HCT116 (cell line): ENCODE data around the gene TNS3. TPM values are rescaled to one million over a fixed set of nuclear protein-coding genes. Genes with fewer than 3 reads are reported as not detected.

Source experiments
- ATAC-seq: fragments of 200-7000 bp; cut with Tn5 transposase; 2 replicates; pipeline ENCODE4 v1.9.1; 2020; ENCODE audit warnings: mild to moderate bottlenecking, moderate library complexity
- BruUV-seq: library from RNA; stranded (reverse); fragments of 400-500 nt; replicated peaks from 2 replicates; lab custom pipeline; 2021; lab: Mats Ljungman, UMichigan
- CTCF ChIA-PET: fragments of 300-600 bp; sonication (Branson Sonifier 250); formaldehyde crosslinking; loops from one replicate; lab custom pipeline; 2021; ENCODE audit warnings: antibody characterized with exemption; lab: Charles Lee
- POLR2A ChIA-PET: fragments of 300-600, 350-600 bp; sonication (Branson Sonifier 250); formaldehyde crosslinking; loops from one replicate; lab custom pipeline; 2021; ENCODE audit warnings: antibody characterized with exemption; lab: Charles Lee
- RAD21 ChIA-PET, 2 experiments: fragments of 300-600 bp; sonication (Branson Sonifier 250); formaldehyde crosslinking; loops; one replicate each; lab custom pipeline; 2023; ENCODE audit warnings: low total read pairs in 2 of 2; ENCODE audit not compliant: uncharacterized antibody in 2 of 2, unreplicated experiment in 2 of 2, low non-redundant PET in 1 of 2; lab: Charles Lee
- DNase-seq: peaks from one replicate; pipeline ENCODE4 v3.0.0-alpha.2; 2010; ENCODE audit warnings: low read depth, low spot score
- H2AFZ ChIP-seq: fragments of 200-600 bp; shearing (Covaris generic), sonication (generic); 2 replicates; pipeline ENCODE4 v1.6.1; 2017; ENCODE audit warnings: low read depth, mixed run types, mixed read lengths, antibody characterized with exemption, low read length; ENCODE audit not compliant: poor library complexity, severe bottlenecking
- H3K27ac ChIP-seq: 2 replicates; pipeline ENCODE4 v1.5.1; 2012; ENCODE audit warnings: low read depth, low read length
- H3K27me3 ChIP-seq: fragments of 200-600 bp; sonication (generic); 2 replicates; pipeline ENCODE4 v1.6.1; 2016; ENCODE audit warnings: mixed run types, low read length, mixed read lengths; ENCODE audit not compliant: insufficient read depth
- H3K36me3 ChIP-seq, 2 experiments: fragments of 200-500 bp in 1 of 2; fragments of 200-600 bp in 1 of 2; sonication (Bioruptor generic) in 1 of 2; sonication (generic) in 1 of 2; 2 replicates each; pipeline versions ENCODE4 v1.5.1 to v1.6.1; 2014 to 2016; ENCODE audit warnings: low read length in 2 of 2, inconsistent platforms in 1 of 2, mixed read lengths in 1 of 2, mixed run types in 1 of 2; ENCODE audit not compliant: insufficient read depth in 2 of 2, control insufficient read depth in 1 of 2
- H3K4me1 ChIP-seq, 2 experiments: fragments of 200-600 bp in 1 of 2; sonication (generic) in 1 of 2; 2 replicates each; pipeline versions ENCODE4 v1.5.1 to v1.6.1; 2012 to 2017; ENCODE audit warnings: low read length in 2 of 2, inconsistent platforms in 1 of 2, mild to moderate bottlenecking in 1 of 2, mixed read lengths in 1 of 2, mixed run types in 1 of 2, moderate library complexity in 1 of 2; ENCODE audit not compliant: insufficient read depth in 2 of 2, control insufficient read depth in 1 of 2
- H3K4me2 ChIP-seq: fragments of 200-600 bp; sonication (generic); 2 replicates; pipeline ENCODE4 v1.6.1; 2017; ENCODE audit warnings: mixed run types, low read length, mixed read lengths
- H3K4me3 ChIP-seq, 2 experiments: fragments of 200-600 bp in 1 of 2; sonication (generic) in 1 of 2; replicated peaks in 1 of 2; 2 replicates each; pipeline ENCODE4 v1.5.1; 2011 to 2016; ENCODE audit warnings: low read length in 2 of 2, control low read depth in 1 of 2, low read depth in 1 of 2, mild to moderate bottlenecking in 1 of 2, mixed read lengths in 1 of 2, mixed run types in 1 of 2
- H3K79me2 ChIP-seq: fragments of 200-600 bp; sonication (generic); 2 replicates; pipeline ENCODE4 v1.6.1; 2017; ENCODE audit warnings: mild to moderate bottlenecking, mixed run types, low read length, moderate library complexity, mixed read lengths; ENCODE audit not compliant: insufficient read depth
- H3K9ac ChIP-seq: fragments of 200-600 bp; sonication (generic); 2 replicates; pipeline ENCODE4 v1.6.1; 2016; ENCODE audit warnings: low read length, mixed read lengths
- H3K9me2 ChIP-seq: fragments of 200-600 bp; sonication (generic), shearing (Covaris generic); 2 replicates; pipeline ENCODE4 v1.6.1; 2017; ENCODE audit warnings: mixed run types, mild to moderate bottlenecking, moderate library complexity; ENCODE audit not compliant: insufficient read depth
- H3K9me3 ChIP-seq, 2 experiments: fragments of 200-500 bp in 1 of 2; fragments of 200-600 bp in 1 of 2; sonication (Bioruptor generic) in 1 of 2; sonication (generic) in 1 of 2; 2 replicates each; pipeline ENCODE4 v1.6.1; 2014 to 2017; ENCODE audit warnings: low read length in 2 of 2, mixed read lengths in 2 of 2, inconsistent platforms in 1 of 2, low read depth in 1 of 2, mild to moderate bottlenecking in 1 of 2, mixed run types in 1 of 2, moderate library complexity in 1 of 2; ENCODE audit not compliant: control insufficient read depth in 1 of 2, insufficient read depth in 1 of 2
- H4K20me1 ChIP-seq: fragments of 200-600 bp; sonication (generic), shearing (Covaris generic); 2 replicates; pipeline ENCODE4 v1.6.1; 2017; ENCODE audit warnings: mixed run types, mild to moderate bottlenecking, moderate library complexity; ENCODE audit not compliant: insufficient read depth
- ATF3 ChIP-seq: IDR thresholded peaks from 2 replicates; pipeline ENCODE4 v1.6.1; 2012
- CBX3 ChIP-seq: IDR thresholded peaks from 2 replicates; pipeline ENCODE4 v1.6.1; 2012; ENCODE audit warnings: low read depth
- CEBPB ChIP-seq: IDR thresholded peaks from 2 replicates; pipeline ENCODE4 v1.6.1; 2012; ENCODE audit warnings: low read depth
- EGR1 ChIP-seq: IDR thresholded peaks from 2 replicates; pipeline ENCODE4 v1.6.1; 2012; ENCODE audit warnings: low read depth
- ELF1 ChIP-seq: IDR thresholded peaks from 2 replicates; pipeline ENCODE4 v1.6.1; 2012; ENCODE audit warnings: low read depth, borderline replicate concordance
- EZH2 ChIP-seq: fragments of 200-600 bp; sonication (generic); IDR thresholded peaks from 2 replicates; pipeline ENCODE4 v1.6.1; 2017; ENCODE audit warnings: antibody characterized with exemption, mixed run types
- EZH2phosphoT487 ChIP-seq: fragments of 200-600 bp; IDR thresholded peaks from 2 replicates; pipeline ENCODE4 v1.6.1; 2018; ENCODE audit warnings: antibody characterized with exemption, borderline replicate concordance
- FOSL1 ChIP-seq: IDR thresholded peaks from 2 replicates; pipeline ENCODE4 v1.6.1; 2012; ENCODE audit warnings: low read depth
- JUND ChIP-seq: IDR thresholded peaks from 2 replicates; pipeline ENCODE4 v1.6.1; 2012
- MAX ChIP-seq: IDR thresholded peaks from 2 replicates; pipeline ENCODE4 v1.6.1; 2012
- POLR2A ChIP-seq: IDR thresholded peaks from 2 replicates; pipeline ENCODE4 v1.7.0; 2011; ENCODE audit warnings: borderline replicate concordance; ENCODE audit not compliant: insufficient read depth, insufficient read length; ENCODE audit errors: extremely low read depth
- POLR2AphosphoS5 ChIP-seq: IDR thresholded peaks from 2 replicates; pipeline ENCODE4 v1.6.1; 2011; ENCODE audit warnings: mild to moderate bottlenecking, low read depth, low read length, moderate library complexity
- SP1 ChIP-seq: IDR thresholded peaks from 2 replicates; pipeline ENCODE4 v1.6.1; 2012; ENCODE audit warnings: low read depth
- TCF7L2 ChIP-seq: IDR thresholded peaks from 2 replicates; pipeline ENCODE4 v1.7.0; 2011; ENCODE audit warnings: borderline replicate concordance, inconsistent platforms; ENCODE audit not compliant: insufficient read depth, insufficient read length; ENCODE audit errors: extremely low read depth
- YY1 ChIP-seq: IDR thresholded peaks from 2 replicates; pipeline ENCODE4 v1.6.1; 2011; ENCODE audit warnings: low read length, low read depth, moderate library complexity, mild to moderate bottlenecking; ENCODE audit not compliant: insufficient replicate concordance; ENCODE audit errors: extremely low read depth
- ZFX ChIP-seq: fragments of 450-650 bp; IDR thresholded peaks from 2 replicates; pipeline ENCODE4 v1.6.1; 2017
- intact Hi-C: fragments of 100-400 bp; cut with micrococcal nuclease; formaldehyde crosslinking; loops from 2 replicates; pipeline ENCODE4 v1.10.0; 2022
- total RNA-seq: library from RNA; stranded (reverse); gene quantifications from one replicate; pipeline ENCODE4 v1.2.1, GENCODE V29; 2021; ENCODE audit not compliant: unreplicated experiment
- TF ChIP-seq, protein P1 (sequence below): IDR thresholded peaks from 2 replicates; pipeline ENCODE4 v1.6.1; 2011; ENCODE audit warnings: mild to moderate bottlenecking, low read length, moderate library complexity; ENCODE audit not compliant: insufficient replicate concordance; ENCODE audit errors: extremely low read depth
- TF ChIP-seq, protein P2 (sequence below), 3 experiments: fragments of 200-600 bp in 1 of 3; sonication (generic) in 1 of 3; IDR thresholded peaks in 2 of 3; conservative IDR thresholded peaks in 1 of 3; 2 replicates each; pipeline ENCODE4 v1.5.1; 2012 to 2017; ENCODE audit warnings: low read depth in 2 of 3, low read length in 2 of 3, antibody characterized with exemption in 1 of 3, borderline replicate concordance in 1 of 3, control low read depth in 1 of 3, mild to moderate bottlenecking in 1 of 3, mixed read lengths in 1 of 3, mixed run types in 1 of 3, moderate library complexity in 1 of 3; ENCODE audit not compliant: insufficient read depth in 1 of 3

The TNS3 gene
- total RNA-seq, 1 experiment from 2014 or later = 9.1 TPM

GRCh38 chr7:47610506-47611044 lies 28.7 kb upstream of the TNS3 start (continued):
- TF ChIP-seq, protein P1, sequence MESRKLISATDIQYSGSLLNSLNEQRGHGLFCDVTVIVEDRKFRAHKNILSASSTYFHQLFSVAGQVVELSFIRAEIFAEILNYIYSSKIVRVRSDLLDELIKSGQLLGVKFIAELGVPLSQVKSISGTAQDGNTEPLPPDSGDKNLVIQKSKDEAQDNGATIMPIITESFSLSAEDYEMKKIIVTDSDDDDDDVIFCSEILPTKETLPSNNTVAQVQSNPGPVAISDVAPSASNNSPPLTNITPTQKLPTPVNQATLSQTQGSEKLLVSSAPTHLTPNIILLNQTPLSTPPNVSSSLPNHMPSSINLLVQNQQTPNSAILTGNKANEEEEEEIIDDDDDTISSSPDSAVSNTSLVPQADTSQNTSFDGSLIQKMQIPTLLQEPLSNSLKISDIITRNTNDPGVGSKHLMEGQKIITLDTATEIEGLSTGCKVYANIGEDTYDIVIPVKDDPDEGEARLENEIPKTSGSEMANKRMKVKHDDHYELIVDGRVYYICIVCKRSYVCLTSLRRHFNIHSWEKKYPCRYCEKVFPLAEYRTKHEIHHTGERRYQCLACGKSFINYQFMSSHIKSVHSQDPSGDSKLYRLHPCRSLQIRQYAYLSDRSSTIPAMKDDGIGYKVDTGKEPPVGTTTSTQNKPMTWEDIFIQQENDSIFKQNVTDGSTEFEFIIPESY = no peak
- TF ChIP-seq MAX = no peak
- TF ChIP-seq TCF7L2 = no peak
- no peak for TF ChIP-seq EZH2
- no peak for TF ChIP-seq ELF1

- Histone ChIP-seq H3K79me2 (no peaks in the 10 kb centered on the region), H3K27me3 (no peaks in the 10 kb centered on the region), H3K9me3 (no peaks in the 10 kb centered on the region), H4K20me1 (no peaks in the 10 kb centered on the region), H3K9me2 (no peaks in the 10 kb centered on the region), H2AFZ (no peak overlapping the region), H3K4me1 (peaks cover 4 to 6% of the 10 kb centered on the region in 2 experiments), H3K4me3 (no peak overlapping the region), H3K4me2 (no peak overlapping the region), H3K36me3 (no peaks in the 10 kb centered on the region), H3K9ac (no peak overlapping the region), H3K27ac (no peak overlapping the region)
- POLR2A ChIA-PET = no interaction called here
- RAD21 ChIA-PET = no interaction called here
- DNase-seq = no peak
- intact Hi-C loops = no loop called here
- BruUV-seq = no TSS peak
- CTCF ChIA-PET = no interaction called here
- ATAC-seq = no peak
- TF ChIP-seq EGR1 (no peak), POLR2A (no peak), FOSL1 (no peak), JUND (no peak), CEBPB (no peak), CBX3 (no peak), ZFX (no peak), EZH2phosphoT487 (no peak), SP1 (no peak), POLR2AphosphoS5 (no peak), YY1 (no peak), ATF3 (no peak), MAX (no peak)
- TF ChIP-seq, protein P2, sequence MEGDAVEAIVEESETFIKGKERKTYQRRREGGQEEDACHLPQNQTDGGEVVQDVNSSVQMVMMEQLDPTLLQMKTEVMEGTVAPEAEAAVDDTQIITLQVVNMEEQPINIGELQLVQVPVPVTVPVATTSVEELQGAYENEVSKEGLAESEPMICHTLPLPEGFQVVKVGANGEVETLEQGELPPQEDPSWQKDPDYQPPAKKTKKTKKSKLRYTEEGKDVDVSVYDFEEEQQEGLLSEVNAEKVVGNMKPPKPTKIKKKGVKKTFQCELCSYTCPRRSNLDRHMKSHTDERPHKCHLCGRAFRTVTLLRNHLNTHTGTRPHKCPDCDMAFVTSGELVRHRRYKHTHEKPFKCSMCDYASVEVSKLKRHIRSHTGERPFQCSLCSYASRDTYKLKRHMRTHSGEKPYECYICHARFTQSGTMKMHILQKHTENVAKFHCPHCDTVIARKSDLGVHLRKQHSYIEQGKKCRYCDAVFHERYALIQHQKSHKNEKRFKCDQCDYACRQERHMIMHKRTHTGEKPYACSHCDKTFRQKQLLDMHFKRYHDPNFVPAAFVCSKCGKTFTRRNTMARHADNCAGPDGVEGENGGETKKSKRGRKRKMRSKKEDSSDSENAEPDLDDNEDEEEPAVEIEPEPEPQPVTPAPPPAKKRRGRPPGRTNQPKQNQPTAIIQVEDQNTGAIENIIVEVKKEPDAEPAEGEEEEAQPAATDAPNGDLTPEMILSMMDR (IDR thresholded peaks at IDR 0.05 in 2 of 3, conservative IDR thresholded peaks at IDR 0.05 in 1 of 3; ENCODE audit: borderline replicate concordance in 1 of 3, insufficient read depth in 1 of 3, low read depth in 2 of 3, low read length in 2 of 3) = no peak
Observed at GRCh38 chr7:47609803-47610452, 28.0 kb upstream of the TNS3 start.
